SK-N-SH treated with all-trans-retinoic acid at 6 μM for 48 hours (cell line): ENCODE results near the gene ANXA7.

Experiments
- ATAC-seq: fragments of 200-7000 bp; cut with Tn5 transposase; 3 replicates; pipeline ENCODE4 v1.9.1; 2020; ENCODE audit warnings: mild to moderate bottlenecking, moderate library complexity
- ARNTL ChIP-seq: fragments of 450-650 bp; formaldehyde crosslinking; IDR thresholded peaks from 2 replicates; pipeline ENCODE4 v1.5.0; 2020; ENCODE audit warnings: low read depth, mild to moderate bottlenecking, moderate library complexity, borderline replicate concordance
- BACH2 ChIP-seq: fragments of 250-450 bp; sonication (Bioruptor Pico); IDR thresholded peaks from 2 replicates; pipeline ENCODE4 v1.9.0; 2021; ENCODE audit warnings: mild to moderate bottlenecking, borderline replicate concordance
- CSDC2 ChIP-seq: fragments of 250-450 bp; sonication (Bioruptor Pico); IDR thresholded peaks from 2 replicates; pipeline ENCODE4 v1.5.0; 2020; ENCODE audit warnings: mild to moderate bottlenecking, moderate library complexity
- ESRRG ChIP-seq: fragments of 250-450 bp; sonication (Bioruptor Pico); IDR thresholded peaks from 2 replicates; pipeline ENCODE4 v1.6.1; 2021; ENCODE audit warnings: mild to moderate bottlenecking
- GLIS3 ChIP-seq: fragments of 250-450 bp; sonication (Bioruptor Pico); IDR thresholded peaks from 2 replicates; pipeline ENCODE4 v1.5.0; 2020; ENCODE audit warnings: mild to moderate bottlenecking, moderate library complexity
- RARB ChIP-seq: fragments of 250-450 bp; sonication (Bioruptor Pico); IDR thresholded peaks from 2 replicates; pipeline ENCODE4 v1.8.0; 2021; ENCODE audit warnings: mild to moderate bottlenecking, moderate library complexity
- SNAI2 ChIP-seq: fragments of 250-450 bp; sonication (Bioruptor Pico); IDR thresholded peaks from 2 replicates; pipeline ENCODE4 v1.5.0; 2020; ENCODE audit warnings: mild to moderate bottlenecking, moderate library complexity
- TCF4 ChIP-seq: fragments of 250-450 bp; sonication (Bioruptor Pico); IDR thresholded peaks from 2 replicates; pipeline ENCODE4 v1.8.0; 2021; ENCODE audit warnings: mild to moderate bottlenecking, moderate library complexity, borderline replicate concordance
- TOX ChIP-seq: fragments of 250-450 bp; sonication (Bioruptor Pico); IDR thresholded peaks from 2 replicates; pipeline ENCODE4 v1.8.0; 2021; ENCODE audit warnings: mild to moderate bottlenecking, moderate library complexity, borderline replicate concordance
- ZC3H10 ChIP-seq: fragments of 250-450 bp; sonication (Bioruptor Pico); IDR thresholded peaks from 2 replicates; pipeline ENCODE4 v1.5.1; 2021; ENCODE audit warnings: mild to moderate bottlenecking, moderate library complexity
- ZFP3 ChIP-seq: fragments of 250-450 bp; sonication (Bioruptor Pico); IDR thresholded peaks from 2 replicates; pipeline ENCODE4 v1.5.0; 2020; ENCODE audit warnings: mild to moderate bottlenecking, moderate library complexity
- ZFP30 ChIP-seq: fragments of 450-650 bp; formaldehyde crosslinking; IDR thresholded peaks from 2 replicates; pipeline ENCODE4 v1.5.0; 2022; ENCODE audit warnings: mild to moderate bottlenecking, moderate library complexity
- ZNF565 ChIP-seq: fragments of 450-650 bp; formaldehyde crosslinking; conservative IDR thresholded peaks from 2 replicates; pipeline ENCODE4 v1.5.0; 2020; ENCODE audit warnings: low read depth, mild to moderate bottlenecking, moderate library complexity
- ZNF70 ChIP-seq: fragments of 450-650 bp; formaldehyde crosslinking; IDR thresholded peaks from 2 replicates; pipeline ENCODE4 v1.5.0; 2020; ENCODE audit warnings: mild to moderate bottlenecking, moderate library complexity
- ZNF8 ChIP-seq: fragments of 450-650 bp; formaldehyde crosslinking; IDR thresholded peaks from 2 replicates; pipeline ENCODE4 v1.5.0; 2020; ENCODE audit warnings: mild to moderate bottlenecking, moderate library complexity
- TF ChIP-seq, protein P1 (sequence below): fragments of 250-450 bp; sonication (Bioruptor Pico); IDR thresholded peaks from 2 replicates; pipeline ENCODE4 v1.5.0; 2020; ENCODE audit warnings: mild to moderate bottlenecking, moderate library complexity
- TF ChIP-seq, protein P2 (sequence below): fragments of 250-450 bp; sonication (Bioruptor Pico); IDR thresholded peaks from 2 replicates; pipeline ENCODE4 v1.5.1; 2020; ENCODE audit warnings: low read depth, mild to moderate bottlenecking, moderate library complexity
- TF ChIP-seq, protein P3 (sequence below): fragments of 250-450 bp; sonication (Bioruptor Pico); IDR thresholded peaks from 2 replicates; pipeline ENCODE4 v1.5.1; 2021; ENCODE audit warnings: mild to moderate bottlenecking, moderate library complexity
- TF ChIP-seq, protein P4 (sequence below): fragments of 250-450 bp; sonication (Bioruptor Pico); IDR thresholded peaks from 2 replicates; pipeline ENCODE4 v1.8.0; 2020; ENCODE audit warnings: mild to moderate bottlenecking, moderate library complexity, borderline replicate concordance
- TF ChIP-seq, protein P5 (sequence below): fragments of 250-450 bp; sonication (Bioruptor Pico); IDR thresholded peaks from 2 replicates; pipeline ENCODE4 v1.8.0; 2021; ENCODE audit warnings: low read depth, mild to moderate bottlenecking, moderate library complexity, borderline replicate concordance

ANXA7 gene

DNA sequence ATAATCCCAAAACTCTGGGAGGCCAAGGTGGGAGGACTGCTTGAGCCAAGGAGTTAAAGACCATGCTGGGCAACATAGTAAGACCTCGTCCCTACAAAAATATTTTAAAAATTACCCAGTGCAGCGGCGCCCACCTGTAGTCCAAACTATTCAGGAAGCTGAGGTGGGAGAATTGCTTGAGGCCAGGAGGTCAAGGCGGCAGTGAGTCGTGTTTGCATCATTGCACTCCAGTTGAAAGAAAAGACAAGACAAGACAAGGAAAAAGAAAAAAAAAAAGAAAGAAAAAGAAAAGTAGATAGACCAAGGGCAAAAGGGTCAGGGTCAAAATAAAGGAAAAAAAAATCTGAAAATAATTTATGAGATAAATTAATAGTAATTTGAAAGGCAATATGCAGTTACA is 5.8 kb downstream of the ANXA7 start (continued):
- TF ChIP-seq, protein P1, sequence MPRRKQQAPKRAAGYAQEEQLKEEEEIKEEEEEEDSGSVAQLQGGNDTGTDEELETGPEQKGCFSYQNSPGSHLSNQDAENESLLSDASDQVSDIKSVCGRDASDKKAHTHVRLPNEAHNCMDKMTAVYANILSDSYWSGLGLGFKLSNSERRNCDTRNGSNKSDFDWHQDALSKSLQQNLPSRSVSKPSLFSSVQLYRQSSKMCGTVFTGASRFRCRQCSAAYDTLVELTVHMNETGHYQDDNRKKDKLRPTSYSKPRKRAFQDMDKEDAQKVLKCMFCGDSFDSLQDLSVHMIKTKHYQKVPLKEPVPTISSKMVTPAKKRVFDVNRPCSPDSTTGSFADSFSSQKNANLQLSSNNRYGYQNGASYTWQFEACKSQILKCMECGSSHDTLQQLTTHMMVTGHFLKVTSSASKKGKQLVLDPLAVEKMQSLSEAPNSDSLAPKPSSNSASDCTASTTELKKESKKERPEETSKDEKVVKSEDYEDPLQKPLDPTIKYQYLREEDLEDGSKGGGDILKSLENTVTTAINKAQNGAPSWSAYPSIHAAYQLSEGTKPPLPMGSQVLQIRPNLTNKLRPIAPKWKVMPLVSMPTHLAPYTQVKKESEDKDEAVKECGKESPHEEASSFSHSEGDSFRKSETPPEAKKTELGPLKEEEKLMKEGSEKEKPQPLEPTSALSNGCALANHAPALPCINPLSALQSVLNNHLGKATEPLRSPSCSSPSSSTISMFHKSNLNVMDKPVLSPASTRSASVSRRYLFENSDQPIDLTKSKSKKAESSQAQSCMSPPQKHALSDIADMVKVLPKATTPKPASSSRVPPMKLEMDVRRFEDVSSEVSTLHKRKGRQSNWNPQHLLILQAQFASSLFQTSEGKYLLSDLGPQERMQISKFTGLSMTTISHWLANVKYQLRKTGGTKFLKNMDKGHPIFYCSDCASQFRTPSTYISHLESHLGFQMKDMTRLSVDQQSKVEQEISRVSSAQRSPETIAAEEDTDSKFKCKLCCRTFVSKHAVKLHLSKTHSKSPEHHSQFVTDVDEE, result no peak
- no peak for TF ChIP-seq TOX (CRISPR knock-in tag)
- TF ChIP-seq GLIS3, result no peak
- TF ChIP-seq RARB (CRISPR knock-in tag), result no peak
- TF ChIP-seq ZNF70, result no peak
- TF ChIP-seq ARNTL (CRISPR knock-in tag), result no peak
- TF ChIP-seq ZFP30 (CRISPR knock-in tag), result no peak
- TF ChIP-seq, protein P2, sequence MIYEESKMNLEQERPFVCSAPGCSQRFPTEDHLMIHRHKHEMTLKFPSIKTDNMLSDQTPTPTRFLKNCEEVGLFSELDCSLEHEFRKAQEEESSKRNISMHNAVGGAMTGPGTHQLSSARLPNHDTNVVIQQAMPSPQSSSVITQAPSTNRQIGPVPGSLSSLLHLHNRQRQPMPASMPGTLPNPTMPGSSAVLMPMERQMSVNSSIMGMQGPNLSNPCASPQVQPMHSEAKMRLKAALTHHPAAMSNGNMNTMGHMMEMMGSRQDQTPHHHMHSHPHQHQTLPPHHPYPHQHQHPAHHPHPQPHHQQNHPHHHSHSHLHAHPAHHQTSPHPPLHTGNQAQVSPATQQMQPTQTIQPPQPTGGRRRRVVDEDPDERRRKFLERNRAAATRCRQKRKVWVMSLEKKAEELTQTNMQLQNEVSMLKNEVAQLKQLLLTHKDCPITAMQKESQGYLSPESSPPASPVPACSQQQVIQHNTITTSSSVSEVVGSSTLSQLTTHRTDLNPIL, result no peak
- no peak for TF ChIP-seq TCF4
- TF ChIP-seq ESRRG, result no peak
- TF ChIP-seq ZFP3 (CRISPR knock-in tag), result no peak
- no peak for TF ChIP-seq BACH2

DNA sequence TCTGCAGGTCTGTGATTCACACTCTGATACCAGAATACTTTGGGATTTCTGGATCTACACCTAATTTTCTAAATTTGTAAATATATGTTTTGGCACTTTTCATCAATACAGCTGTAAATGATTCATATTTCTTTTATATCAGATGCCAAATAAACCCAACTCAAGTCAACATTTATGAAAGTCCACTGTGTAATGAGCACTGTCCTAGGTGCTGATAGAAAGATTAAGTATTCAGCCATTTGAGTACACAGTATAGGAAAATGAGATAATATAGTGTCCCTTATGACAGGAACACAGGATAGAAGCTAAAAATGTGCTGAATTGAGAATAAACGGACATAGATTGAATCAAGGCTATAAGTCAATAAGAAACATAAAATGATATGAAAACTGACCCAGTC is 6.4 kb downstream of the ANXA7 start:
- no peak for ATAC-seq

More for the DNA sequence above, 6.4 kb downstream of the ANXA7 start:
- TF ChIP-seq, protein P3, sequence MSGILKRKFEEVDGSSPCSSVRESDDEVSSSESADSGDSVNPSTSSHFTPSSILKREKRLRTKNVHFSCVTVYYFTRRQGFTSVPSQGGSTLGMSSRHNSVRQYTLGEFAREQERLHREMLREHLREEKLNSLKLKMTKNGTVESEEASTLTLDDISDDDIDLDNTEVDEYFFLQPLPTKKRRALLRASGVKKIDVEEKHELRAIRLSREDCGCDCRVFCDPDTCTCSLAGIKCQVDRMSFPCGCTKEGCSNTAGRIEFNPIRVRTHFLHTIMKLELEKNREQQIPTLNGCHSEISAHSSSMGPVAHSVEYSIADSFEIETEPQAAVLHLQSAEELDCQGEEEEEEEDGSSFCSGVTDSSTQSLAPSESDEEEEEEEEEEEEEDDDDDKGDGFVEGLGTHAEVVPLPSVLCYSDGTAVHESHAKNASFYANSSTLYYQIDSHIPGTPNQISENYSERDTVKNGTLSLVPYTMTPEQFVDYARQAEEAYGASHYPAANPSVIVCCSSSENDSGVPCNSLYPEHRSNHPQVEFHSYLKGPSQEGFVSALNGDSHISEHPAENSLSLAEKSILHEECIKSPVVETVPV, result no peak
- no peak for TF ChIP-seq GLIS3
- TF ChIP-seq, protein P4, sequence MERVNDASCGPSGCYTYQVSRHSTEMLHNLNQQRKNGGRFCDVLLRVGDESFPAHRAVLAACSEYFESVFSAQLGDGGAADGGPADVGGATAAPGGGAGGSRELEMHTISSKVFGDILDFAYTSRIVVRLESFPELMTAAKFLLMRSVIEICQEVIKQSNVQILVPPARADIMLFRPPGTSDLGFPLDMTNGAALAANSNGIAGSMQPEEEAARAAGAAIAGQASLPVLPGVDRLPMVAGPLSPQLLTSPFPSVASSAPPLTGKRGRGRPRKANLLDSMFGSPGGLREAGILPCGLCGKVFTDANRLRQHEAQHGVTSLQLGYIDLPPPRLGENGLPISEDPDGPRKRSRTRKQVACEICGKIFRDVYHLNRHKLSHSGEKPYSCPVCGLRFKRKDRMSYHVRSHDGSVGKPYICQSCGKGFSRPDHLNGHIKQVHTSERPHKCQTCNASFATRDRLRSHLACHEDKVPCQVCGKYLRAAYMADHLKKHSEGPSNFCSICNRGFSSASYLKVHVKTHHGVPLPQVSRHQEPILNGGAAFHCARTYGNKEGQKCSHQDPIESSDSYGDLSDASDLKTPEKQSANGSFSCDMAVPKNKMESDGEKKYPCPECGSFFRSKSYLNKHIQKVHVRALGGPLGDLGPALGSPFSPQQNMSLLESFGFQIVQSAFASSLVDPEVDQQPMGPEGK (CRISPR knock-in tag), result no peak
- no peak for TF ChIP-seq ZNF8
- TF ChIP-seq TOX (CRISPR knock-in tag), result no peak
- TF ChIP-seq, protein P5, sequence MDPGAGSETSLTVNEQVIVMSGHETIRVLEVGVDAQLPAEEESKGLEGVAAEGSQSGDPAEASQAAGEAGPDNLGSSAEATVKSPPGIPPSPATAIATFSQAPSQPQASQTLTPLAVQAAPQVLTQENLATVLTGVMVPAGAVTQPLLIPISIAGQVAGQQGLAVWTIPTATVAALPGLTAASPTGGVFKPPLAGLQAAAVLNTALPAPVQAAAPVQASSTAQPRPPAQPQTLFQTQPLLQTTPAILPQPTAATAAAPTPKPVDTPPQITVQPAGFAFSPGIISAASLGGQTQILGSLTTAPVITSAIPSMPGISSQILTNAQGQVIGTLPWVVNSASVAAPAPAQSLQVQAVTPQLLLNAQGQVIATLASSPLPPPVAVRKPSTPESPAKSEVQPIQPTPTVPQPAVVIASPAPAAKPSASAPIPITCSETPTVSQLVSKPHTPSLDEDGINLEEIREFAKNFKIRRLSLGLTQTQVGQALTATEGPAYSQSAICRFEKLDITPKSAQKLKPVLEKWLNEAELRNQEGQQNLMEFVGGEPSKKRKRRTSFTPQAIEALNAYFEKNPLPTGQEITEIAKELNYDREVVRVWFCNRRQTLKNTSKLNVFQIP (CRISPR knock-in tag), result no peak
- TF ChIP-seq CSDC2 (CRISPR knock-in tag), result no peak
- no peak for TF ChIP-seq ARNTL (CRISPR knock-in tag)
- TF ChIP-seq RARB (CRISPR knock-in tag), result no peak
- TF ChIP-seq, protein P2, result no peak
- TF ChIP-seq ZNF565 (CRISPR knock-in tag), result no peak
- TF ChIP-seq ZNF70, result no peak
- TF ChIP-seq, protein P1, result no peak
- TF ChIP-seq SNAI2 (CRISPR knock-in tag), result no peak
- TF ChIP-seq ZFP30 (CRISPR knock-in tag), result no peak
- no peak for TF ChIP-seq ZC3H10 (CRISPR knock-in tag)
